ENCODE results near the gene ZNF420.

The ZNF420 gene

GRCh38 chr19:37127999-37128820 is 50.0 kb downstream of the ZNF420 start:
- DNase-seq, result no peak
- TF ChIP-seq, protein P1, sequence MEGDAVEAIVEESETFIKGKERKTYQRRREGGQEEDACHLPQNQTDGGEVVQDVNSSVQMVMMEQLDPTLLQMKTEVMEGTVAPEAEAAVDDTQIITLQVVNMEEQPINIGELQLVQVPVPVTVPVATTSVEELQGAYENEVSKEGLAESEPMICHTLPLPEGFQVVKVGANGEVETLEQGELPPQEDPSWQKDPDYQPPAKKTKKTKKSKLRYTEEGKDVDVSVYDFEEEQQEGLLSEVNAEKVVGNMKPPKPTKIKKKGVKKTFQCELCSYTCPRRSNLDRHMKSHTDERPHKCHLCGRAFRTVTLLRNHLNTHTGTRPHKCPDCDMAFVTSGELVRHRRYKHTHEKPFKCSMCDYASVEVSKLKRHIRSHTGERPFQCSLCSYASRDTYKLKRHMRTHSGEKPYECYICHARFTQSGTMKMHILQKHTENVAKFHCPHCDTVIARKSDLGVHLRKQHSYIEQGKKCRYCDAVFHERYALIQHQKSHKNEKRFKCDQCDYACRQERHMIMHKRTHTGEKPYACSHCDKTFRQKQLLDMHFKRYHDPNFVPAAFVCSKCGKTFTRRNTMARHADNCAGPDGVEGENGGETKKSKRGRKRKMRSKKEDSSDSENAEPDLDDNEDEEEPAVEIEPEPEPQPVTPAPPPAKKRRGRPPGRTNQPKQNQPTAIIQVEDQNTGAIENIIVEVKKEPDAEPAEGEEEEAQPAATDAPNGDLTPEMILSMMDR (IDR thresholded peaks at IDR 0.05; ENCODE audit: low read depth, low read length), result no peak
- Histone ChIP-seq H3K9me3 (peaks cover 21% of the 10 kb centered on the region), H3K4me1 (no peaks in the 10 kb centered on the region), H3K27me3 (no peaks in the 10 kb centered on the region), H3K4me3 (ENCODE audit: low read depth, low read length) (no peak overlapping the region), H3K36me3 (peaks cover 23% of the 10 kb centered on the region)

- TF ChIP-seq, protein P1 (IDR thresholded peaks at IDR 0.05; ENCODE audit: low read depth, low read length), result no peak
- no peak for DNase-seq
- peaks cover 23% of the 10 kb centered on the region for H3K36me3 ChIP-seq
- H3K27me3 ChIP-seq, result no peaks in the 10 kb centered on the region
- H3K4me3 ChIP-seq (ENCODE audit: low read depth, low read length), result no peak overlapping the region
- no peaks in the 10 kb centered on the region for H3K4me1 ChIP-seq
- peaks cover 22% of the 10 kb centered on the region for H3K9me3 ChIP-seq
Observed at GRCh38 chr19:37128821-37129177, 50.6 kb downstream of the ZNF420 start.

- Histone ChIP-seq H3K4me3 (ENCODE audit: low read depth, low read length) (no peak overlapping the region), H3K9me3 (peaks cover 11% of the 10 kb centered on the region), H3K36me3 (no peaks in the 10 kb centered on the region), H3K27me3 (no peaks in the 10 kb centered on the region), H3K4me1 (no peaks in the 10 kb centered on the region)
- TF ChIP-seq, protein P1 (IDR thresholded peaks at IDR 0.05; ENCODE audit: low read depth, low read length), result no peak
- DNase-seq, result no peak
Observed at GRCh38 chr19:37136111-37136510, 57.9 kb downstream of the ZNF420 start.

- Histone ChIP-seq H3K27me3 (no peaks in the 10 kb centered on the region), H3K4me3 (ENCODE audit: low read depth, low read length) (no peak overlapping the region), H3K36me3 (no peaks in the 10 kb centered on the region), H3K9me3 (peaks cover 3% of the 10 kb centered on the region; the same call in 1 of the 2 replicates), H3K4me1 (no peaks in the 10 kb centered on the region)
- DNase-seq, result no peak
- TF ChIP-seq, protein P1 (IDR thresholded peaks at IDR 0.05; ENCODE audit: low read depth, low read length), result no peak
Observed at GRCh38 chr19:37148214-37148613, 70.0 kb downstream of the ZNF420 start.

DNA sequence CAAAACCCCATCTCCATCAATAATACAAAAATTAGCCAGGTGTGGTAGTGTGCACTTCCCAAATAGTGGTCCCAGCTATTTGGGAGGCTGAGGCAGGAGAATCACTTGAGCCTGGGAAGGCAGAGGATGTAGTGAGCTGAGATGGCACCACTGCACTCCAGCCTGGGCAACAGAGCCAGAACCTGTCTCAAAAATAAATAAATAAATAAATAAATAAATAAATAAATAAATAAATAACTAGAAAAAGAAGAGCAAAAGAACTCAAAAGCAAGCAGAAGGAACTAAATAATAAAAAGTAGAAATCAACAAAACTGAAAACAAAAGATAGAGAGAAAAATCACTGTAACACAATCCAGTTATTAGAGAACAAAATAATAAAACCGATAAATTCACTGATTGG is 81.9 kb downstream of the ZNF420 start:
- H3K4me3 ChIP-seq (ENCODE audit: low read depth, low read length), result no peak overlapping the region
- DNase-seq, result no peak
- TF ChIP-seq, protein P1 (IDR thresholded peaks at IDR 0.05; ENCODE audit: low read depth, low read length), result no peak
- no peaks in the 10 kb centered on the region; the same call in 1 of the 2 replicates for H3K9me3 ChIP-seq
- H3K27me3 ChIP-seq, result no peaks in the 10 kb centered on the region
- no peaks in the 10 kb centered on the region for H3K4me1 ChIP-seq
- peaks cover 4% of the 10 kb centered on the region; the same call in 1 of the 2 replicates for H3K36me3 ChIP-seq

DNA sequence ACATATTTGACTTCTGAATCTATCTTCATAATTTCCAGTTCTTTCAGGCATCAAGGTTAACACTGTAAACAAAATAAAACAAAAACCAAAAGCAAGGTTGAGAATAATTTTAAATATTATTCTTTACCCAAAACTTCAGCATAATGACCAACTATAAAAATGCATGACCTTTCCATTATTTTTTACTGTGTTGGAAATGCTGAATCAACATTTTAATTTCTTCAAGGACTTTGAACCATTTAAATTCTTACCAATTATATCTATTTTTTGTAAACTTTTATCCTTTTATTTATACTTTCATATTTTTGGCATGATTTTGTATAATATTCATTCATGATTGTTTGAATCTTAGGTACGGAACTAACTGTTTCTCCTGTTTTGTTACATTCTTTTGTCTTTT is 87.4 kb downstream of the ZNF420 start:
- no peak for DNase-seq
- peaks cover 2% of the 10 kb centered on the region; the same call in 1 of the 2 replicates for H3K9me3 ChIP-seq
- H3K4me1 ChIP-seq, result no peaks in the 10 kb centered on the region
- peaks cover 12% of the 10 kb centered on the region for H3K36me3 ChIP-seq
- H3K4me3 ChIP-seq (ENCODE audit: low read depth, low read length), result no peak overlapping the region
- TF ChIP-seq, protein P1 (IDR thresholded peaks at IDR 0.05; ENCODE audit: low read depth, low read length), result no peak
- H3K27me3 ChIP-seq, result no peaks in the 10 kb centered on the region
